ENCODE results near the gene RGSL1.

Gene RGSL1

DNA sequence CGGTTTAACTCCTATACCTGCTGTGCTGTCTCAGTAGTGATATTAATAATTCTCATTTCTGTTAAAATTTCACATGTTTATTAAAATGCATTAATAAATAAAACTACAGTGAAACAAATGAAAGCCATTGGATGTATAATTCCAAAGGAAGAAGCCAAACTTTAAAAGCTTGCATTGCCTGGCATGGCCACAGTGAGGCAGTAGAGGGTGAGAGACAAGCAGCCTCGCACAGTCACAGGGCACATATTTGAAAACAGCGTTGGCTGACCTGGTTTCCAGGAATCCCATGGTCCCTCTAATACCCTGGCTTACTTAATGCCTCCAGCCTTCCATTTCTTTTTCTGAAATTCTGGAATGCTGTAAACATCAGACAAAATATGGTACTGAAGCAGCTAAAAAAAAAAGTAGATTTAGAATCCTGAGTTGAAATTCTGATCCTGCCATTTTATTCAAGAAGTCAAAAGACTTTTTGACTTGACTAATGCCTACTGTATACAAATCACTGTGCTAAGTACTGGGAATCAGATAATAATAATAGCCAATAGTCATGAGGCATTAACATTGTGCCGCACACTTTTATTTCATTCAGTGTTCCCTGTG lies 145.8 kb downstream of the RGSL1 start:
- DNase-seq: peak; percentile 39

- no peak for DNase-seq
Observed at GRCh38 chr1:182596934-182597333, 147.0 kb downstream of the RGSL1 start.

- no peak for DNase-seq
Observed at GRCh38 chr1:182598296-182598695, 148.3 kb downstream of the RGSL1 start.

DNA sequence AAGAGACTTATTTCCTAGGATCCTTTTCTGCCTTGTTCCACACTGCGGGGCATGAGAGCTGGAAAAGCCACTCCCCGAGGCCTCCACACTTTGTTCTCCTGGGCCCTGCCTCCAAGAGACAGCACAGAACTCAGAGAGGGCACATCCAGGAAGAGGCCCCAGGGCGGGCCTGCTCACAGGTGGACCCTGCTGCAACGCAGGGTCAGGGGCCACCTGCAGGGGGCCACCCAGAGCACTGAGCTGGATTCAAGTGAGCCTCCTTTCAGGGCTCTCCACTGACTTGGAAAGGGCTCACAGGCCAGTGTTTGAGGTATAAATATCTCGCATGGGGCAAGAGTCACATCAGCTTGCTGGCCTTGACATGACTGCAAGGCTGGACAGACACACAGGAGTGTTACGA lies 149.4 kb downstream of the RGSL1 start:
- DNase-seq: no peak

GRCh38 chr1:182600036-182600713 lies 150.2 kb downstream of the RGSL1 start:
- no peak for DNase-seq

DNA sequence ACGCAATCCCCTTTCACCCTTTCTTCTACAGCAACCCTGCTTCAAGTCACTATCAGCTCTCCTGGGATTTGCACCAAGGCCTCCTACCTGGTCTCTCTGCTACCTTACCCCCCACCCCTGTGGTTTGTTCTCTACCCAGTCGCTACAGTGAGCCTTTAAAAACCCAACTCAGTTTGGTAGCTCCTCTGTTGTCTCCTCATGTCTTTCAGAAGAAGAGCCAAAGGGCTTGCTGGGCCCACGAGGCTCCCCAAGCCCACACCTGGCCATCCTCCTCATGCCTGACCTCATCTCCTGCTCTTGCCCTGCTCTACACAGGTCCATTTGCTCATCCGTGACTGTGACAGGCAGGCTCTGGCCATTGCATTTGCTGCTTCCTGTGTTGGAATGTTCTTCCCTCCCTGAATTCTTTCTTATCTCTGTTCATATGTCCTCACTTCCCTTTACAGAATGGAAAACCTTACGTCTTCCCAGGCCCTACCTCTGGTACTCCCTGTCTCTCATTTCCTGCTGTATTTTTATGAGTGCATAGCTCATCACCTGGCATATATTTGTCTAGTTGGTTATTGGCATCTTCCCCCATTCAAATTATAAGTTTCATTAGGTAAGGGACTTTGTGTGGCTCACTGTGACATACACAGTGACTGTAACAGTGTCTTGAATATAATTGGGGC lies 150.9 kb downstream of the RGSL1 start:
- no peak for DNase-seq

GRCh38 chr1:182601416-182601786 lies 151.5 kb downstream of the RGSL1 start:
- peak; percentile 85 for DNase-seq

GRCh38 chr1:182601913-182602312 lies 152.0 kb downstream of the RGSL1 start:
- DNase-seq: peak; percentile 44

DNA sequence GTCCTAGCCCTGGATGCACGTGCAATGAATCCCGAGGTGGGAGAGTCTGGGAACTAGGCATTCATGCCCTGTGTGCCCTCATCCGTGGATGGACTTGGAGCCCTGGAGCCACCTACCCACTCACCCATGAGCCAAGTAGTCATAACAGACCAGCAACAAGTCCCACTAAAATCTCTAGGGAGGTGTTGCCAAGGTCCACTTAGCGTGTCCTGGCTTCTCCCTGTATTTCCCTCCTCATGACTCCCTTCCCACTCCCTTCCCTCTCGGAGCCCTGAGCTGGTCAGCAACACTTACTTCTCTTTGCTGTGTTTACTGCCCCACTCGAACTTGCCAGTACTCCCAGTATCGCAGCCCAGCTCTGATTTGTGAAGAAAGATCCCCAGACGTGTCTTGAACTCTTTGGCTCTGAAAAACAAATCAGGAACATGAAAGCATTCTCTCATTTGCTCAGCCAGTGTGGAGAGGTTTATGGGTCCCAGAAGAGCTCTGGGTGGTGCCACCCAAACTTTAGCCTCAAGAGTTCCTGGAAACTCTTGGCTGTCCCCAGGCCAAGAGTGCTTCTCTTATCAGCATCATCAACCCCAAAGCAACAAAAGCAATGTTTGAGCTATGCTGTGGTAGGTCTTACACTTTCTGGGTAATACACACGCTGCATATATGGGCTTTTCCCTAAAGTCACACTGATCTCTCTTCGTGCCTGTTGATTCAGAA lies 153.1 kb downstream of the RGSL1 start:
- no peak for DNase-seq

DNA sequence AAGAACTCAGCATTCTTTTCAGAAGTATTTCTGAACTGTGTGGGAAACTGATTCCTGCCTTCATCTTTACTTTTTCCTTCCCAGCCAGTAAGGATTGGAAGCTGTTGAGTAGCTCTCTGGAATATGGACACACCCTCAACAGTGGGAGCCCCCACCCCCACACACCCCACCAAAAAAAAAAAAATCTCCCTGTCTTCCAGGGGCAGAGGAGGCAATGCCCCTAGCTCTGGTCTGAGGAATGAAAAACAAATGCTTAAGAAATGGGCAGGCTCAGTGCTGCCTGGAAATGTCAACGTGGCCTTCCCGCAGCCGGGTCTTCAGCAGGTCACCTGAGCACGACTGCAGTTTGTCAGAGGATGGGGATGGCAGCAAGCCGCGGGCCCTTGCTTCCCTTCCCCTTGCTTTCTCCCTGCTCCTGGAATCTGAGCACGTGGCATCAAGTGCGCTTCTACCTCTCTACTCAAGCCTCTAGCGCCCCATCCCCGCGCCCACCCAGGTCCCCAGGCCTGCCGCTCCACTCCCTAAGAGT lies 153.8 kb downstream of the RGSL1 start:
- DNase-seq: peak; percentile 58

DNA sequence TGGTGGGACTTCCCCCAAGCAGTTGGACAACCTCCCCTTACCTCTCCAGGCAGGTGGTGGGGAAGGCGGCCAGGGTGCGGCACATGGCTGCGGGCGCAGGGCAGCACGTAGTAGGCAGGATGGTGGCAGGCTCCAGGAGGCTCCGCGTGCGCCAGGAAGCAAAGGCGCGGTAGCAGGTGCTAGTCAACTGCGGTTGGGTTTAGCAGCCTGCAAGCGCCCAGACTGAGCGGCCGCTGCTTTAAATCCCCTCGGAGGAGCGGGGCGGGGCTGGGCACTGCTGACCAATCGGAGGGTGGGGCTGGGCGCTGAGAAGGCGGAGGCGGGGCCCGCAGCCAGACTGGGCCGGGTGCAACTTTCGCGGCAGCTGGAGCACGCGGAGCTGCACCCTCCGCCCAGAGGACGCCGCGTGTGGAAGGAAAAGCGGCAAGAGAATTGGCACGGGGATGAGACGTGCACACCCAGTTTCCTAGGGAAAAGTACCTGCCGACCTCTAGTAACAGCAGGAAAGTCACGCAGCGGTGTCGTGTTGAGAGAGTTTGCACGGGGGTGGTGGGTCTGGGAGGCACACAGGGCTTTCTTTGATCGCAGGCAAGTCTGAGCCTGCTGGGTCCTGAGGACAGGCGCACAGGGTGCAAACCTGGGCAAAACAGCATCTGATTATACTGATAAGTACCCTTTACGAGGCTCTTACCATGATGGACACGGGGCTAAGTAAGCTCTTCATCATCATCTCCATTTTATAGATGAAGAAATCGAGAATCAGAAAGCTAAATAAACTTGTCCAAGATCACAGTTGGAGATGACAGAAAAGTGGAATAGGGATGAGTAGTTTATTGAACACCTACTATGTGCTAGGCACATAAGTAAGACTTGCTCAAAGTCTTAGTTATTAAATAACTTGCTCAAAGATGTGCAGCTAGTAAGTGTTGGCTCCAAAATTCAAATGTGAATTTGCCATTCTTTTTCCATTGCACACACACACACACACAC lies 154.5 kb downstream of the RGSL1 start, which contains the start of gene RGS16:
Gene RGS16, minus strand, starts transcription at position 215 of the 990 bp plus-strand sequence. Its CDS starts 130 bp downstream, at position 85.
- peak; percentile 93 for DNase-seq

GRCh38 chr1:182607566-182607965 lies 157.6 kb downstream of the RGSL1 start:
- DNase-seq: no peak

DNA sequence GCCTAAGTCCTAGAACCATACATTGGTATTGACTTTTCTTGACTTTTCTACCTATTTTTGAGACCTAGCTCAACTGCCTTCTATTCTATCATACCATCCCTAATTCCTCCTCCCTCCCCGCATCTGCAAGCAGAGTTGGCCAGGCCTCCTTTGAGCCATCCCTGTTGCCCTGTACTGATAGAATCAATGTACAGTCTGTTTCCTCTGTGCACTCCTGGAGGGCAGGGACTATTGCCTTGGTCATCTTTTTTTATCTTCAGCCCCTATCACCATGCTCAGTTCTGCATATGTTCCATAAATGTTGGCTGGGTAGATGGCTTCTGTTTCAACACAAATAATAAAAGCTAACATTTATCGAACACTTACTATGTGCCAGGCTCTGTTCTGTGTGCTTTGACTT lies 158.3 kb downstream of the RGSL1 start:
- no peak for DNase-seq

GRCh38 chr1:182608845-182609610 lies 159.1 kb downstream of the RGSL1 start:
- no peak for DNase-seq

Measured in NCI-H1105 treated with DMSO at 0.1 percent for 48 hours (cell line).